ENCODE measurements around the gene OR13C2. TPM values are rescaled to one million over a fixed set of nuclear protein-coding genes. Genes with fewer than 3 reads are reported as not detected.

OR13C2 gene
- total RNA-seq, result not detected in 2 replicates

DNA sequence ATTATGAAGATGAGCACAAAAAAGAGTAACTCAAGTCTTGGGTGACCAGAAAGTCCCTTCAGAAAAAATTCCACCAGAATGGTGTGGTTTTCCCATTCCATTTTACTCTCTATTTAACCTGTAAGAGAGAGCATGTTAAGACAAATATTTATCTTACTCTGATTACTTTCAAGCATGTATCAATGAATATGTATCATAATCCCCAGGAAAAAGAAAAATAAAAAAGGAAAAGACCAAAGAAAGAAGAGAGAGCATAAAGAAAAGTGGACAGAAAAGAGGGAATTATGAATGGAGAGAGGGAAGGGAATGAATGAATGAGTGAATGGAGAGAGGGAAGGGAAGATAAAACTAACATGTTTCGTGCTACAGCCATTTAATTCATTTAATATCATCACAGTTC, at the start of gene OR13C2:
Gene OR13C2 (minus strand): TSS at position 101 of the 400 bp plus-strand sequence. CDS start 0 bp downstream, at position 101.

GRCh38 chr9:104618104-104618503, 12.7 kb upstream of the OR13C2 start, which contains the start of gene OR13C9:
Gene OR13C9 (minus strand): TSS chr9:104618204. CDS start chr9:104618204, 0 bp downstream.

DNA sequence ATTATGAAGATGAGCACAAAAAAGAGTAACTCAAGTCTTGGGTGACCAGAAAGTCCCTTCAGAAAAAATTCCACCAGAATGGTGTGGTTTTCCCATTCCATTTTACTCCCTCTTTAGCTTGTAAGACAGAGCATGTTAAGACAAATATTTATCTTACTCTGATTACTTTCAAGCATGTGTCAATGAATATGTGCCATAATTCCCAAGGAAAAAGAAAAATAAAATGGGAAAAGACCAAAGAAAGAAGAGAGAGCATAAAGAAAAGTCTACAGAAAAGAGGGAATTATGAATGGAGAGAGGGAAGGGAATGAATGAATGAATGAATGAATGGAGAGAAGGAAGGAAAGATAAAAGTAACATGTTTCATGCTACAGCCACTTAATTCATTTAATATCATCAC, 6.1 kb downstream of the OR13C2 start, which contains the start of gene OR13C5:
Gene OR13C5 (minus strand): TSS at position 101 of the 400 bp plus-strand sequence. CDS start 0 bp downstream, at position 101.

DNA sequence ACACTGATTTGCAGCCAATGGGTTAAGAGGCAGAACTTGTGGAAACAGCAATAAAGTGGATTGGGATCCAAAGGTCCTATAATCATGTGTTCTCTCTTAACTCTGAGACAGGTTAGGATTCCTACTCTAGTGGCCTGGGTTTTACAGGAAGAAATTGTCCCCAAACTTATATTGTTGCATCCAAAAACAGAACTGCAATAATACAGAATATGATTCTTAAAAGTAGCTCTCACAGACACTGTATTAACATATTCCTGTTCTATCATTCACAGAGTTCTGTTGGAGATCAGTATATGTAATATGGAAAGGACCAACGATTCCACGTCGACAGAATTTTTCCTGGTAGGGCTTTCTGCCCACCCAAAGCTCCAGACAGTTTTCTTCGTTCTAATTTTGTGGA, 36.6 kb downstream of the OR13C2 start, which contains the start of gene OR13C8:
Gene OR13C8 (plus strand): TSS at position 301 of the 400 bp plus-strand sequence. CDS start 0 bp downstream, at position 301.

Other genes with a start within 250 kb of the OR13C2 start
- not detected in 2 replicates for gene OR13F1, start 101.4 kb downstream of the OR13C2 start, total RNA-seq
- not detected in 2 replicates for gene OR13C4, start 78.4 kb downstream of the OR13C2 start, total RNA-seq
- not detected in 2 replicates for gene OR13C3, start 68.8 kb downstream of the OR13C2 start, total RNA-seq
- not detected in 2 replicates for gene OR13C8, start 36.5 kb downstream of the OR13C2 start, total RNA-seq
- gene OR13C5, start 6.2 kb downstream of the OR13C2 start, total RNA-seq, result not detected in 2 replicates
- gene OR13C9, start 12.6 kb upstream of the OR13C2 start, total RNA-seq, result not detected in 2 replicates
- gene OR13D1, start 88.9 kb upstream of the OR13C2 start, total RNA-seq, result not detected in 2 replicates
- 49.8 and 58.5 TPM in 2 replicates for gene NIPSNAP3A, start 142.1 kb upstream of the OR13C2 start, total RNA-seq
- 0.40 and 0.79 TPM in 2 replicates for gene NIPSNAP3B, start 158.5 kb upstream of the OR13C2 start, total RNA-seq

Measured in thoracic aorta endothelial cell (primary cell).